ENCODE data around the gene EYS. TPM values are rescaled to one million over a fixed set of nuclear protein-coding genes. Genes with fewer than 3 reads are reported as not detected.

The EYS gene
- total and polyA plus RNA-seq, 2 experiments from 2014 or later = 0.04 TPM; not detected in 1

DNA sequence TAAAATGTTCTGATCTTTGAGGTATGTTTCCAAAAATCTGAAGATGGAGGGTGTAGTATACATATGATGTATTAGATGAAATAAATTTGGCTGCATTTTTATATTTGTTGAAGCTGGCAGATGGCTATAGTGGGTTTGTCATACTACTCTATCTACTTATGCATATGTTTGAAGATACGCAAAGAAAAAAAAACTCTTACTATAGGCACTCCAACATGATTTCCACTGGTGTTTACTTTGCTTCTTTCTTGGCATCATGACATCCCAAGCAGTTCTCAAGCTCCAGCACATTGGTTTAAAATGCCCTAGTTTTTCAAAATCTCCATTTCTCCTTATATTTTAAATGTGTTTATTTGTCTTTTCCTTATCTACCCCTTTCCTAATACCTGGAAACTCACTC, 1359.6 kb downstream of the EYS start:
- H3F3A ChIP-seq (ENCODE audit: insufficient read depth) = no peaks in the 10 kb centered on the region
- no peaks in the 10 kb centered on the region for H4K20me1 ChIP-seq (ENCODE audit: insufficient read depth)
- H2AFZ ChIP-seq = no peak overlapping the region
- no peaks in the 10 kb centered on the region for H3K9me3 ChIP-seq (ENCODE audit: low read depth)
- no peak overlapping the region for H3K27ac ChIP-seq
- no peak overlapping the region for H3K4me3 ChIP-seq
- WGBS, 2 experiments (ENCODE audit: low coverage in 1 of 2, low lambda C conversion rate in 2 of 2, missing lambda C conversion rate in 2 of 2) = 68 to 78% methylated on average over 1 of the region's 1 CpG
- H3K27me3 ChIP-seq (replicated peaks; ENCODE audit: insufficient read depth) = no peaks in the 10 kb centered on the region
- no peaks in the 10 kb centered on the region for H3K36me3 ChIP-seq (ENCODE audit: low read depth)
- no peak overlapping the region for H3K4me2 ChIP-seq (ENCODE audit: unreplicated experiment)
- H3K4me1 ChIP-seq (ENCODE audit: insufficient read depth) = no peaks in the 10 kb centered on the region
- in situ Hi-C loops (cut with MboI) = no loop called here
- no peak overlapping the region for H3K9ac ChIP-seq
- H3K79me2 ChIP-seq (ENCODE audit: insufficient read depth) = no peaks in the 10 kb centered on the region
- TF ChIP-seq EZH2 (IDR thresholded peaks at IDR 0.05; ENCODE audit: insufficient read depth, poor library complexity, severe bottlenecking) = no peak
- no peak for TF ChIP-seq EZH2phosphoT487 (IDR thresholded peaks at IDR 0.05; ENCODE audit: insufficient read depth, low read depth)
- H3K9me2 ChIP-seq (ENCODE audit: insufficient read depth) = no peaks in the 10 kb centered on the region
- no peak for DNase-seq

DNA sequence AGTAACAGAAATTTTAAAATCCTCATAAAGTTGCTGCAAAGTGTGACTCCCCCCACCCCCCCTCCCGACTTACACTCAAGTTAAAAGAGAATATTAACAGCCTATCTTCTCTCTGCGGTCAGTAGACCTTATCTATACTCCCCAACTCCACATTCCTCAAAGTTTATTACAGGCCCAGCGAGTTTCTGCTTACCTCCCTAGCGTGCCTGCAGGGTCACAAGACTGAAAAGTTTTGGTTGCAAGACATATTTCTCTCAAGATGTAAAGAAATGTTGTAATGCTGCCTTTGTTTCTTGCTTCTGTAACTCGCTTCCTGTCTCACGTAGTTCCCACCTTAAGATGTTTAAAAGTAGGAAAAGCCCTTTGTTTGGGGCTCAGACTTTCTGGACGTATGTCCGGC, 1371.8 kb downstream of the EYS start:
- TF ChIP-seq EZH2 (IDR thresholded peaks at IDR 0.05; ENCODE audit: insufficient read depth, poor library complexity, severe bottlenecking) (no peak), EZH2phosphoT487 (IDR thresholded peaks at IDR 0.05; ENCODE audit: insufficient read depth, low read depth) (no peak)
- Histone ChIP-seq H3K9me2 (ENCODE audit: insufficient read depth) (no peaks in the 10 kb centered on the region), H3K27ac (no peak overlapping the region), H3K4me3 (no peak overlapping the region), H3F3A (ENCODE audit: insufficient read depth) (no peaks in the 10 kb centered on the region), H4K20me1 (ENCODE audit: insufficient read depth) (no peaks in the 10 kb centered on the region), H2AFZ (no peak overlapping the region), H3K4me1 (ENCODE audit: insufficient read depth) (no peaks in the 10 kb centered on the region), H3K9me3 (ENCODE audit: low read depth) (no peaks in the 10 kb centered on the region), H3K36me3 (ENCODE audit: low read depth) (no peaks in the 10 kb centered on the region), H3K79me2 (ENCODE audit: insufficient read depth) (no peaks in the 10 kb centered on the region), H3K4me2 (ENCODE audit: unreplicated experiment) (no peak overlapping the region), H3K27me3 (replicated peaks; ENCODE audit: insufficient read depth) (no peaks in the 10 kb centered on the region), H3K9ac (no peak overlapping the region)
- WGBS, 2 experiments (ENCODE audit: low coverage in 1 of 2, low lambda C conversion rate in 2 of 2, missing lambda C conversion rate in 2 of 2) = 53 to 62% methylated on average over 8 of the region's 8 CpGs
- DNase-seq = no peak
- in situ Hi-C loops (cut with MboI) = loop anchor here (10.0 kb wide), 1 partner anchor 410 kb away; no protein-coding TSS in a partner anchor

DNA sequence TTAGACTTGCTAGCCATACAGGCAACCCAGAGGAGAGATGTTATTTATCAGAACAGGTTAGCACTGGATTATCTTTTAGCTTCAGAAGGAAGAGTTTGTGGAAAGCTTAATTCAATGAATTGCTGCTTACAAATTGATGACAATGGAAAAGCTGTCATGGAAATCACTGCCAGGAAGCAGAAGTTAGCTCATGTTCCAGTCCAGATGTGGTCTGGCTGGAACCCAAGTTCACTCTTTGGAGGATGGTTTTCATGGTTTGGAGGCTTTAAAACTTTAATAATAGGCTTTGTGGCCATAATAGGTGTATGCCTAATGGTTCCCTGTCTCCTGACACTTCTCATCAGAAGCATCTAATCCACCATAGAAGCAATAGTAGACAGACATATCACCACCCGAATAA, 1372.4 kb downstream of the EYS start:
- Histone ChIP-seq H4K20me1 (ENCODE audit: insufficient read depth) (no peaks in the 10 kb centered on the region), H3K27me3 (replicated peaks; ENCODE audit: insufficient read depth) (no peaks in the 10 kb centered on the region), H3K36me3 (ENCODE audit: low read depth) (no peaks in the 10 kb centered on the region), H3K9me2 (ENCODE audit: insufficient read depth) (no peaks in the 10 kb centered on the region), H3K4me1 (ENCODE audit: insufficient read depth) (no peaks in the 10 kb centered on the region), H3F3A (ENCODE audit: insufficient read depth) (no peaks in the 10 kb centered on the region), H3K79me2 (ENCODE audit: insufficient read depth) (no peaks in the 10 kb centered on the region), H3K27ac (no peak overlapping the region), H3K4me3 (no peak overlapping the region), H3K9me3 (ENCODE audit: low read depth) (no peaks in the 10 kb centered on the region), H3K4me2 (ENCODE audit: unreplicated experiment) (no peak overlapping the region), H2AFZ (no peak overlapping the region), H3K9ac (no peak overlapping the region)
- 97 to 100% methylated on average over 1 of the region's 1 CpG for WGBS, 2 experiments (ENCODE audit: low coverage in 1 of 2, low lambda C conversion rate in 2 of 2, missing lambda C conversion rate in 2 of 2)
- DNase-seq = no peak
- TF ChIP-seq EZH2 (IDR thresholded peaks at IDR 0.05; ENCODE audit: insufficient read depth, poor library complexity, severe bottlenecking) = no peak
- TF ChIP-seq EZH2phosphoT487 (IDR thresholded peaks at IDR 0.05; ENCODE audit: insufficient read depth, low read depth) = no peak
- in situ Hi-C loops (cut with MboI) = loop anchor here (10.0 kb wide), 1 partner anchor 410 kb away; no protein-coding TSS in a partner anchor

DNA sequence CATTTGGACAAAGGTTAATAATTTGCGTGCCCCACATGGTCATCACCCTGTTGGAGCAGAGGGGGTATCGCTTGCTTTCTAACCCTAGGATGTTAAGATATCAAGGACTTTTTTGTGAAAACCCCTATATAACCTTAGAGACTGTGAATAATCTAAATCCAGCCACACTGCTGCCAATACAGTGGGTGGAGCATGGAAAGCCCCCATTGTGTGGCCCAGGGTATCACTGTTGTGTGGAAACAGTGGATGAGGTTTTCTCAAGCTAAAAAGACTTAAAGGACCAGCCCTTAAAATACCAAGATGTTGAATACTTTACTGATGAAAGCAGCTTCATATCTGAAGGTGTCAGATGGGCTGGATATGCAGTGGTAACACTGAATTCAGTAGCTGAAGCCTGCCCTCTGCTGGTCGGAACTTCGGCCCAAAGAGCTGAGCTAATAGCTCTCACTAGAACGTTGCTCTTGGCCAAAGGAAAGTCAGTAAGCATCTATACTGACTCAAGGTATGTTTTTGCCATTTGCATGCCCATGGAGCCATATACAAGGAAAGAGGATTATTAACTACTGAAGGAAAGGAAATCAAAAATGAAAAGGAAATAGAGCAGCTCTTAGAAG, 1376.2 kb downstream of the EYS start:
- Histone ChIP-seq H3K9ac (no peak overlapping the region), H3K4me3 (no peak overlapping the region), H3K36me3 (ENCODE audit: low read depth) (no peaks in the 10 kb centered on the region), H2AFZ (no peak overlapping the region), H4K20me1 (ENCODE audit: insufficient read depth) (no peaks in the 10 kb centered on the region), H3K27me3 (replicated peaks; ENCODE audit: insufficient read depth) (no peaks in the 10 kb centered on the region), H3K9me2 (ENCODE audit: insufficient read depth) (no peaks in the 10 kb centered on the region), H3K9me3 (ENCODE audit: low read depth) (no peaks in the 10 kb centered on the region), H3K79me2 (ENCODE audit: insufficient read depth) (no peaks in the 10 kb centered on the region), H3K4me2 (ENCODE audit: unreplicated experiment) (no peak overlapping the region), H3K27ac (no peak overlapping the region), H3F3A (ENCODE audit: insufficient read depth) (no peaks in the 10 kb centered on the region), H3K4me1 (ENCODE audit: insufficient read depth) (no peaks in the 10 kb centered on the region)
- WGBS, 2 experiments (ENCODE audit: low coverage in 1 of 2, low lambda C conversion rate in 2 of 2, missing lambda C conversion rate in 2 of 2) = 32 to 36% methylated on average over 5 of the region's 5 CpGs
- TF ChIP-seq EZH2phosphoT487 (IDR thresholded peaks at IDR 0.05; ENCODE audit: insufficient read depth, low read depth) (no peak), EZH2 (IDR thresholded peaks at IDR 0.05; ENCODE audit: insufficient read depth, poor library complexity, severe bottlenecking) (no peak)
- peak; percentile 69 for DNase-seq
- in situ Hi-C loops (cut with MboI) = loop anchor here (10.0 kb wide), 1 partner anchor 406 kb away; no protein-coding TSS in a partner anchor

Data from GM23248 (cell line).